WI38 (cell line): ENCODE data around the gene KCNK3.

Experiments used
- H3K4me3 ChIP-seq: 2 replicates; pipeline ENCODE4 v1.5.1; 2011; ENCODE audit warnings: low read depth, mild to moderate bottlenecking, control low read depth, low read length
- TF ChIP-seq, protein P1 (sequence below): IDR thresholded peaks from 2 replicates; pipeline ENCODE4 v1.5.1; 2012; ENCODE audit warnings: low read depth, mild to moderate bottlenecking, control low read depth, low read length

Gene KCNK3

DNA sequence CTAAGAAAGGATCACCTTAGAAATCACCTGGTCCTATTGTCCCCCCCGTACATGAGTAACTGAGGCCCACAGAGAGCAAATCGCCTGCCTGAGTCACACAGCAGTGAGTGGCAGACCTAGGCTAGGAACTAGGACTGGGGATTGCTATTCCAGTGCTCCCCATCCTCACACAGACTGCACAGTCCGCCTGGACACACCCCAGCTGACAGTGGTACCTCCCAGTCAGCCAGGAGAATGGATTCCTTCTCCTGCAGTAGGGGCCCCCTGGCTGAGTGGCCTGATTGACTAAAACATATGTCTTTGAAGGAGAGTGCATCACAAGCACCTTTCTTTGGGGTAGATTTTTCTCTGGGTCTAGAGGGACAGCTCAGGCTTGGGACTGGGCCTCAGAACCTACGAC, 39.2 kb downstream of the KCNK3 start:
- no peak overlapping the region for H3K4me3 ChIP-seq

DNA sequence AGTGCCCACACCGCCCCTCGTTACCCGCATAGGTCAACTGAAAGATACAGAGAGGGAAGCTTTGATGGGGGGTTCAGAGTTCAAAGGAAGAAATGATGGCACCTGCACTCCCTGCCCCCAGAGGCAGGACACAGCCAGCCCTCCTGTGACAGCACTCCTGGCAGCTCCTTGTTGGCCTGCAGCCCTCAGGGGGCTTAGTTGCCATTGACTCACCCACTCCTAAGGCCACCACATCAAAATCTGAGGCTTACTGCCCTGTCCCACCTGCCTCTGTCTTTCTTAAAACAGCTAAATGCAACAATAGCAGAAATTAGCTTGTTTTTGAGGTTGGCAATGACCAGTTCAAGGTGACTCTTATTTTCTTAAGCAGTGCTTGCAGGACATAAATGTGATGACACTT, 39.9 kb downstream of the KCNK3 start:
- H3K4me3 ChIP-seq = no peak overlapping the region
- TF ChIP-seq, protein P1, sequence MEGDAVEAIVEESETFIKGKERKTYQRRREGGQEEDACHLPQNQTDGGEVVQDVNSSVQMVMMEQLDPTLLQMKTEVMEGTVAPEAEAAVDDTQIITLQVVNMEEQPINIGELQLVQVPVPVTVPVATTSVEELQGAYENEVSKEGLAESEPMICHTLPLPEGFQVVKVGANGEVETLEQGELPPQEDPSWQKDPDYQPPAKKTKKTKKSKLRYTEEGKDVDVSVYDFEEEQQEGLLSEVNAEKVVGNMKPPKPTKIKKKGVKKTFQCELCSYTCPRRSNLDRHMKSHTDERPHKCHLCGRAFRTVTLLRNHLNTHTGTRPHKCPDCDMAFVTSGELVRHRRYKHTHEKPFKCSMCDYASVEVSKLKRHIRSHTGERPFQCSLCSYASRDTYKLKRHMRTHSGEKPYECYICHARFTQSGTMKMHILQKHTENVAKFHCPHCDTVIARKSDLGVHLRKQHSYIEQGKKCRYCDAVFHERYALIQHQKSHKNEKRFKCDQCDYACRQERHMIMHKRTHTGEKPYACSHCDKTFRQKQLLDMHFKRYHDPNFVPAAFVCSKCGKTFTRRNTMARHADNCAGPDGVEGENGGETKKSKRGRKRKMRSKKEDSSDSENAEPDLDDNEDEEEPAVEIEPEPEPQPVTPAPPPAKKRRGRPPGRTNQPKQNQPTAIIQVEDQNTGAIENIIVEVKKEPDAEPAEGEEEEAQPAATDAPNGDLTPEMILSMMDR = no peak

More for the DNA sequence above, 39.2 kb downstream of the KCNK3 start:
- TF ChIP-seq, protein P1 = no peak

DNA sequence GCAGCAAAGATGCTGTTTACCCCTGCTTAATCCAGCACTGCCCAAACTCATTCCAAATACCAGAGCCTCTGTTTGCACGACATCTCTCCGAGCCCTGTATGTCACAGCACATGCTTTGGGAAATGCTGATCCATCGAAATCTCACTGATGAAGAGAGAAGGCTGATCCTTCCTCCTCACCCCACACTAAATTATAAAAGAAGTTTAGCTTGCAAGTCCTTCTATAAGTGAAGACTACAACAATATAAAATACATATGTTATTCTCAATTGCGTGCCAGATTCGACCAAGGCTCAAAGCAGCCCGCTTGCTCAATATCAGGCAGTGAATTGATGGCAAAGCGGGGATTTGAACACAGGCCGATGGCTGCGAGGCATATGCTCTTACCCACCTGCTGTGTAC, 40.9 kb downstream of the KCNK3 start:
- H3K4me3 ChIP-seq = no peak overlapping the region
- TF ChIP-seq, protein P1 = no peak

DNA sequence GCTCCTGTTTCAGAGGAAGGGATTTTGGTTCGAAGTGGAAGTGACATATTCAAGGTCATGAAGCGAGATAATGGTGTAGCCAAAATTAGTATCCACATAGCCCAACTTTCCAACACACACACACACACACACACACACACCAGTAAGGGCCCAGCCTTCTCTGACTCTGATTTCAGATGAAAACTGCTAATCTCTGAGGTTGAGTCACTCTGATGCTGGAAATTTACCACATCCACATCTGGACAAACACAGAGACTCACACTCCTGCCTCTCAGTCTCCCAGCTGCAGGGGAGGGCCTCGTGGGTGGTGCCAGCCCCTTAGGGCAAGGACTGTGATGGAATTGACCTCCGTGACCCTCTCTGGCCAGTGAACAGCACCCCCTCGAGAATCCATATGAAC, 42.6 kb downstream of the KCNK3 start:
- TF ChIP-seq, protein P1 = no peak
- H3K4me3 ChIP-seq = no peak overlapping the region

DNA sequence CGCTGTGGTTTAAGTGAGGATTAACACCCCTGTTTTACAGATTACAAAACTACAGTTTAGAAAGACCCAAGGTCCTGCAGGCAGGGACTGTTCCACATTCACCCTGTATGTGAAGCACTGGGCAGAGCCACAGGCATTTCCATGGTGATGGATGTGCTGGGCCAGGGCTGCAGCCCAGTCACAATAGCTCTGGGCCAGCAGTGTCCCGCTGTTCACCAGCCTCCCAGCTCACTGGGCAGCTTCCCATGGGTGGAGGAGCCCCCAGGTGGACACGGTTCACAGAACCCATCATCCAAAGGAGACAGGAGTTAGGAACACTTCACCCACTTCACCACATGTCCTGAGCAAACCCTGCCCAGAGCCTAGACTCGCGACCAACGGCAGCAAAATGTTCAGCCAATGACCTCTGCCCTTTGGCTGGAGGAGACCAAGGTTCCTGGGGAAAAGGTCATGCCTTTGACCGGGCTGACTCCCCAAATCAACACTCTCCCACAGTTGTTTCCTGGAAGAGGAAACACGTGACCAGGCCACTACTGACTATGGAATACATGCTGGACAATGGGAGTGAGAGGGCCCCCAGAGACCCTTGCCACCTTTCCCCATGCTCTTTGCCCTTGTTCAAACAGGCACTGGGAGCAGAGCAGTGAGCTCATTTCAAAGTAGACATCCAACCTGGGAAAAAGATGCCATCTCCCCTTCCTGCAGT, 43.5 kb downstream of the KCNK3 start:
- TF ChIP-seq, protein P1 = no peak

DNA sequence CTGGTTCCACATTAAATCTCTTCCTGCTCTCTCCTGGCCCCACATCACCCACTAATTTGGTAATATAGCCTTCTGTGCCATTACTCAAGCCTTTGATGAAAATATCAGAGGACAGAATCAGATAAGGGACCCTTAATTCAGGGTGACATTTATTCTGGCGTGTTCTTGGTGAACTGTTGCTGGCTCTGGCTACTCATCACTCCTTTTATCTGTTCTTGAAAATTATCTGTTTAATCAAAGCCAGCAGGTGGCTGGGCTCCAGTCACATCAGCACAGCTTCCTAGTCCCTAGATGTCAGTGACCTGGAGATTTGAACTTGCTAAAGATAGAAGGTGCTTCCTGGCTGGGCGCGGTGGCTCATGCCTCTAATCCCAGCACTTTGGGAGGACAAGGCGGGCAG, 44.7 kb downstream of the KCNK3 start:
- TF ChIP-seq, protein P1 = no peak

More for the DNA sequence above, 43.5 kb downstream of the KCNK3 start:
- H3K4me3 ChIP-seq = no peak overlapping the region

DNA sequence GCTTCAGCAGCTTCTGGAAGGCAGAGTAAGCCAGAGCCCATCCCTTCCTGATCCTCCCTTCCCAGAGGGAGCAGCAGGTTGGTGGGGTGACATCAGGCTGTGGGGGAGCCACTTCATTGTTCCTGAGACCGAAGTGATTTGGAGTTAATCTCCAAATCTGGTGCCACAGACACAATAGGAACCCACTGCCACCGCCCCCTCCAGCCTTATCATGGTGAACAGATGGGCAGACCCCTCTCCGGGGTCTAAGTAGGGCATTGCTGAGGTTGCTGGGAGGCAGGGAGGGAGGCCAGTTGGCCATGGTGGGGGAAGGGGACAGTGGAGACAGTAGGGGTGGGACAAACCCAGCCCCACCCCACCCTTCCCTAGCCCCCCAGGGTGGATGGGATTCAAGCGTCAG, 46.0 kb downstream of the KCNK3 start:
- TF ChIP-seq, protein P1 = no peak
- H3K4me3 ChIP-seq = no peak overlapping the region

More for the DNA sequence above, 44.7 kb downstream of the KCNK3 start:
- H3K4me3 ChIP-seq = no peak overlapping the region
